Measurements from ENCODE around the gene CRYGD.
"Not testable (repeated sequence)": the region's sequence is repeated elsewhere in the genome, so short reads cannot be mapped to it uniquely, and the experiment has no call there.

The CRYGD gene

GRCh38 chr2:208127090-208127489, 2.8 kb upstream of the CRYGD start:
- no peaks in the 10 kb centered on the region for H3K4me1 ChIP-seq (ENCODE audit: insufficient read depth, low read length)
- H3K27ac ChIP-seq (ENCODE audit: low read length) = no peak overlapping the region
- H3K79me2 ChIP-seq (ENCODE audit: insufficient read depth, low read length) = no peaks in the 10 kb centered on the region
- H3K4me2 ChIP-seq (ENCODE audit: insufficient read depth, low read length) = no peak overlapping the region
- no peaks in the 10 kb centered on the region for H4K20me1 ChIP-seq (ENCODE audit: insufficient read depth, low read length)
- TF ChIP-seq EZH2 (IDR thresholded peaks at IDR 0.05; ENCODE audit: borderline replicate concordance, low read depth, low read length, severe bottlenecking) (no peak), CTCF (IDR thresholded peaks at IDR 0.05; ENCODE audit: borderline replicate concordance, extremely low read depth, low read length, poor library complexity, severe bottlenecking) (no peak)
- H2AFZ ChIP-seq (ENCODE audit: low read depth, low read length) = no peak overlapping the region
- no peak overlapping the region for H3K9ac ChIP-seq (ENCODE audit: low read depth, low read length)
- DNase-seq (no peak), ATAC-seq (ENCODE audit: insufficient read depth, low read depth) (no peak)
- no peaks in the 10 kb centered on the region for H3K36me3 ChIP-seq (ENCODE audit: insufficient read depth, low read length)
- no peaks in the 10 kb centered on the region for H3K27me3 ChIP-seq (ENCODE audit: insufficient read depth, low read length, poor library complexity)
- H3K9me3 ChIP-seq (ENCODE audit: insufficient read depth, low read length, severe bottlenecking) = no peaks in the 10 kb centered on the region
- H3K4me3 ChIP-seq (ENCODE audit: low read depth in 1 of 2, low read length in 2 of 2) = no peak overlapping the region

- Histone ChIP-seq H3K9me3 (ENCODE audit: insufficient read depth, low read length, severe bottlenecking) (no peaks in the 10 kb centered on the region), H4K20me1 (ENCODE audit: insufficient read depth, low read length) (no peaks in the 10 kb centered on the region), H3K9ac (ENCODE audit: low read depth, low read length) (no peak overlapping the region), H3K36me3 (ENCODE audit: insufficient read depth, low read length) (no peaks in the 10 kb centered on the region), H3K79me2 (ENCODE audit: insufficient read depth, low read length) (no peaks in the 10 kb centered on the region), H2AFZ (ENCODE audit: low read depth, low read length) (no peak overlapping the region), H3K27me3 (ENCODE audit: insufficient read depth, low read length, poor library complexity) (peaks cover 3% of the 10 kb centered on the region), H3K27ac (ENCODE audit: low read length) (no peak overlapping the region), H3K4me3 (ENCODE audit: low read depth in 1 of 2, low read length in 2 of 2) (no peak overlapping the region), H3K4me1 (ENCODE audit: insufficient read depth, low read length) (no peaks in the 10 kb centered on the region), H3K4me2 (ENCODE audit: insufficient read depth, low read length) (no peak overlapping the region)
- TF ChIP-seq CTCF (IDR thresholded peaks at IDR 0.05; ENCODE audit: borderline replicate concordance, extremely low read depth, low read length, poor library complexity, severe bottlenecking) (no peak), EZH2 (IDR thresholded peaks at IDR 0.05; ENCODE audit: borderline replicate concordance, low read depth, low read length, severe bottlenecking) (no peak)
- DNase-seq (no peak), ATAC-seq (ENCODE audit: insufficient read depth, low read depth) (no peak)
Observed at GRCh38 chr2:208125251-208125650, 927 bp upstream of the CRYGD start.

- DNase-seq (no peak), ATAC-seq (ENCODE audit: insufficient read depth, low read depth) (no peak)
- no peak overlapping the region for H3K4me2 ChIP-seq (ENCODE audit: insufficient read depth, low read length)
- H3K27ac ChIP-seq (ENCODE audit: low read length) = no peak overlapping the region
- peaks cover 3% of the 10 kb centered on the region for H3K27me3 ChIP-seq (ENCODE audit: insufficient read depth, low read length, poor library complexity)
- no peaks in the 10 kb centered on the region for H4K20me1 ChIP-seq (ENCODE audit: insufficient read depth, low read length)
- TF ChIP-seq CTCF (IDR thresholded peaks at IDR 0.05; ENCODE audit: borderline replicate concordance, extremely low read depth, low read length, poor library complexity, severe bottlenecking) (no peak), EZH2 (IDR thresholded peaks at IDR 0.05; ENCODE audit: borderline replicate concordance, low read depth, low read length, severe bottlenecking) (no peak)
- no peaks in the 10 kb centered on the region for H3K79me2 ChIP-seq (ENCODE audit: insufficient read depth, low read length)
- no peak overlapping the region for H2AFZ ChIP-seq (ENCODE audit: low read depth, low read length)
- no peaks in the 10 kb centered on the region for H3K4me1 ChIP-seq (ENCODE audit: insufficient read depth, low read length)
- no peaks in the 10 kb centered on the region for H3K9me3 ChIP-seq (ENCODE audit: insufficient read depth, low read length, severe bottlenecking)
- no peak overlapping the region for H3K4me3 ChIP-seq (ENCODE audit: low read depth in 1 of 2, low read length in 2 of 2)
- no peaks in the 10 kb centered on the region for H3K36me3 ChIP-seq (ENCODE audit: insufficient read depth, low read length)
- no peak overlapping the region for H3K9ac ChIP-seq (ENCODE audit: low read depth, low read length)
Observed at GRCh38 chr2:208122248-208122647, 2.1 kb downstream of the CRYGD start.

DNA sequence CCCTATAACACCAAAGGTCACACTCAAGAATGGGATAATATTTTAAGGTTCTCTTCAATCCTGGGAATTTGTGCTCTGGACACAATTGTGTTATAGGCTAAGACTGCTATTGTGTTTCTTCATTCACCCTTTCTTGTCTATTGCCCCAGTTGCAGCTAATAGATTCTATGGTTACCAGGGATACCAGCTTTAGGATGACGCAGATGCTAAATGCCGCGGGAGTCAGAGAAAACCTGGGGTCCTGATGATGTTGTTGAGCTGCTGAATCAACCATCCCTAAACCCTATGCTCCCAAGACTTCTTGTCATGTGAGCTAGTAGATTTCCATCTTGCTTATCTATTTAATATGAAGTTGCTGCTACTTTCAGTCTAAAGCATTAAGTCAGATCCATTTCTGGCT, 5.4 kb downstream of the CRYGD start:
- Histone ChIP-seq H2AFZ (ENCODE audit: low read depth, low read length) (no peak overlapping the region), H4K20me1 (ENCODE audit: insufficient read depth, low read length) (no peaks in the 10 kb centered on the region), H3K4me3 (ENCODE audit: low read depth in 1 of 2, low read length in 2 of 2) (no peak overlapping the region), H3K36me3 (ENCODE audit: insufficient read depth, low read length) (no peaks in the 10 kb centered on the region), H3K27me3 (ENCODE audit: insufficient read depth, low read length, poor library complexity) (peaks cover 3% of the 10 kb centered on the region), H3K79me2 (ENCODE audit: insufficient read depth, low read length) (no peaks in the 10 kb centered on the region), H3K9ac (ENCODE audit: low read depth, low read length) (no peak overlapping the region), H3K27ac (ENCODE audit: low read length) (no peak overlapping the region), H3K4me2 (ENCODE audit: insufficient read depth, low read length) (no peak overlapping the region), H3K4me1 (ENCODE audit: insufficient read depth, low read length) (no peaks in the 10 kb centered on the region), H3K9me3 (ENCODE audit: insufficient read depth, low read length, severe bottlenecking) (no peaks in the 10 kb centered on the region)
- DNase-seq (no peak), ATAC-seq (ENCODE audit: insufficient read depth, low read depth) (no peak)
- TF ChIP-seq EZH2 (IDR thresholded peaks at IDR 0.05; ENCODE audit: borderline replicate concordance, low read depth, low read length, severe bottlenecking) (no peak), CTCF (IDR thresholded peaks at IDR 0.05; ENCODE audit: borderline replicate concordance, extremely low read depth, low read length, poor library complexity, severe bottlenecking) (no peak)

- H3K4me2 ChIP-seq (ENCODE audit: insufficient read depth, low read length); H3K4me1 ChIP-seq (ENCODE audit: insufficient read depth, low read length); H3K27ac ChIP-seq (ENCODE audit: low read length); H3K4me3 ChIP-seq (ENCODE audit: low read depth in 1 of 2, low read length in 2 of 2); H3K79me2 ChIP-seq (ENCODE audit: insufficient read depth, low read length); H3K9ac ChIP-seq (ENCODE audit: low read depth, low read length); H3K27me3 ChIP-seq (ENCODE audit: insufficient read depth, low read length, poor library complexity); H4K20me1 ChIP-seq (ENCODE audit: insufficient read depth, low read length); H2AFZ ChIP-seq (ENCODE audit: low read depth, low read length); ATAC-seq (ENCODE audit: insufficient read depth, low read depth); H3K36me3 ChIP-seq (ENCODE audit: insufficient read depth, low read length); H3K9me3 ChIP-seq (ENCODE audit: insufficient read depth, low read length, severe bottlenecking); DNase-seq: not testable (repeated sequence)
Observed at GRCh38 chr2:208117390-208117789, 6.9 kb downstream of the CRYGD start.

All from DND-41 (cell line).